Naive B cell (primary cell): Measurements from ENCODE around the gene DOCK3. TPM values are rescaled to one million over a fixed set of nuclear protein-coding genes. Genes with fewer than 3 reads are reported as not detected.
A peak's percentile ranks its signal among the peaks of the same experiment; 100 is the strongest.
"Not testable (repeated sequence)": the region's sequence is repeated elsewhere in the genome, so short reads cannot be mapped to it uniquely, and the experiment has no call there.

Experiments
- ATAC-seq, 2 donors: fragments of 150-1000 bp; cut with Tn5 transposase; 2 replicates each; pipeline ENCODE4 v1.10.0; 2021; ENCODE audit warnings: low read depth in 2 of 2, mild to moderate bottlenecking in 2 of 2, moderate library complexity in 2 of 2
- DNase-seq: peaks from one replicate; pipeline ENCODE4 v3.0.0; 2022
- H3K27ac Mint-ChIP-seq, 6 donors: one replicate each; pipeline ENCODE4 v1.8.0; 2020 to 2022; ENCODE audit warnings: mild to moderate bottlenecking in 6 of 6, mixed read lengths in 6 of 6, moderate library complexity in 5 of 6, inconsistent platforms in 2 of 6
- H3K27me3 Mint-ChIP-seq, 3 donors: one replicate each; pipeline ENCODE4 v1.8.0; 2021 to 2022; ENCODE audit warnings: mixed read lengths in 3 of 3, mild to moderate bottlenecking in 1 of 3
- H3K36me3 Mint-ChIP-seq, 2 donors: one replicate each; pipeline ENCODE4 v1.8.0; 2020 to 2022; ENCODE audit warnings: mixed read lengths in 2 of 2, inconsistent platforms in 1 of 2, mild to moderate bottlenecking in 1 of 2
- H3K4me1 Mint-ChIP-seq, 3 donors: one replicate each; pipeline ENCODE4 v1.8.0; 2020 to 2022; ENCODE audit warnings: mixed read lengths in 3 of 3, inconsistent platforms in 1 of 3, mild to moderate bottlenecking in 1 of 3, moderate library complexity in 1 of 3
- H3K4me3 Mint-ChIP-seq, 8 donors: one replicate each; pipeline ENCODE4 v1.8.0; 2020 to 2022; ENCODE audit warnings: mild to moderate bottlenecking in 8 of 8, mixed read lengths in 8 of 8, moderate library complexity in 8 of 8, inconsistent platforms in 2 of 8
- H3K9me3 Mint-ChIP-seq, 7 donors: one replicate each; pipeline ENCODE4 v1.8.0; 2020 to 2022; ENCODE audit warnings: mixed read lengths in 7 of 7, mild to moderate bottlenecking in 5 of 7, inconsistent platforms in 2 of 7, moderate library complexity in 1 of 7
- polyA plus RNA-seq, 6 donors: library from polyadenylated mRNA; unstranded; fragments of 300-500 nt; fragmentation: Illumina TruSeq; gene quantifications; one replicate each; pipeline ENCODE4 v1.2.3, GENCODE V29; 2021; ENCODE audit warnings: low read depth in 6 of 6

The DOCK3 gene
- polyA plus RNA-seq, 6 donors from 2014 or later, result 0.03 to 0.04 (median 0.04) TPM; not detected in 3

DNA sequence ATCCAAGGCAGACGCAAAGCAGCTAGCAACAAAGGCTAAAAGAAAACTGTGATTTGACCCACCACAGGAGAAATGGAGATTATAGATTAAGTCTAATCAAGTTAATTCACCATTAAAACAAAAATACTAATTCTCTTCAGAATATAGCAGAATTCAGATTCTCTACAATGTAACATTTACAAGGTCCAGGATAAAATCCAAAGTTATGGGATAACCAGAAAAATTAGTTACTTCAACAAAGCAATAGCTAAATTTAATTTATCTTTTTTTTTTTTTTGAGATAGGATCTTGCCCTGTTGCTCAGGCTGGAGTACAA lies 425.8 kb downstream of the DOCK3 start:
- Mint-ChIP-seq H3K27me3 (peaks cover 10 to 29% (median 16%) of the 10 kb centered on the region in 3 donors), H3K27ac (no peak overlapping the region), H3K4me3 (no peak overlapping the region), H3K9me3 (peaks cover 1 to 9% (median 5%) of the 10 kb centered on the region in 7 donors), H3K4me1 (no peaks in the 10 kb centered on the region), H3K36me3 (no peaks in the 10 kb centered on the region)
- no peak for ATAC-seq
- DNase-seq, result no peak

DNA sequence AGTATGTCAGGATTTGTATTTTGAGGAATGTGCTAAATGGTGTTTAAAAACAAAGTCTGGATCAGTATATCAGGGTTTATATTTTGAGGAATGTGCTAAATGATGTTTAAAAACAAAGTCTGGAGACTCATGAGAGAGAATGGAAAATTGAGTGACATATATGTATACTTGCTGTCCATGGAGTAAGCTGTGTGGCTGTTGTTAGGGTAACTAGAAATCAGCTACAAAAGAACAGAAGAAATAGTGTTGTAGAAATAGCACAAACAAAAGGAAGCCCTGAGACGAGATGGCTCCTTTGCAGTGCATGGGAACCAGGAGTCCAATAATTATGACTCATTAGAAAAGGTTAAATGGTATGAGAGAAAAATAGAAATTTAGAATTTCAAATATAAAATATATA lies 427.7 kb downstream of the DOCK3 start:
- DNase-seq, result no peak
- Mint-ChIP-seq H3K27me3 (peaks cover 18 to 26% (median 18%) of the 10 kb centered on the region in 3 donors), H3K27ac (no peak overlapping the region)

DNA sequence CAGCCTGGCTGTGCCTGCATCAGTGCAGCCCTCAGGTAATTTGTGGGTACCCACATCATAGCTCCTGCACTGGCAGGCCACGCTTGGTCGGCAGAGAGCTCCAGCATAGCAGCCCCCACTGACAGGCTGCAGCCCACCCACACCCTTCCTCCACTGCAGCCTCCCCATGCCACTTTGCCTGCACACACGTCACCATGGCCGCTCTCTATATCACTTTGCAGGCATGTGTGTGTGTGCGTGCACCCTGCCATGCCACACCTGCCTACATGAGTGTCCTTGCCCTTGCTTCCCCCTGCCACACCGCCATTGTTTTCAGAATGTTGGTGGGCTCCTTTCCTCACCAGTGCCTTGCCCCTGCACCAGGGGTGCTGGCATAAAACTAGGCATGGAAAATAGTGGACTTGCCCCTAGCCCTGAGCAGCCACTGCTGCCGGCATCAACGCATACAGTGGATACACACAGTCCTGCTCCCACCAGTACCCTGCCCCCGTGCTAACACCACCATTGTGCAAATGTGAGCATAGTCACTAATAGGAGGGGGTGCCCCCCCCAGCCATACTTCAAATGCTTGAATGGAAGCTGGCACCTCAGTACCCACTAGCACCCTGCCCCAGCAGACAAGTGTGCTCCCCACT lies 431.6 kb downstream of the DOCK3 start:
- Mint-ChIP-seq H3K9me3 (peaks cover 12 to 28% (median 21%) of the 10 kb centered on the region in 7 donors), H3K4me3 (no peak overlapping the region), H3K27me3 (peaks cover 14 to 37% (median 31%) of the 10 kb centered on the region in 3 donors), H3K36me3 (peaks cover 0 to 27% of the 10 kb centered on the region in 2 donors), H3K4me1 (no peaks in the 10 kb centered on the region), H3K27ac (no peak overlapping the region)
- ATAC-seq, result no peak
- no peak for DNase-seq

More for the DNA sequence above, 427.7 kb downstream of the DOCK3 start:
- Mint-ChIP-seq H3K4me3 (no peak overlapping the region), H3K9me3 (peaks cover 2 to 9% (median 5%) of the 10 kb centered on the region in 7 donors), H3K36me3 (peaks cover 0 to 9% of the 10 kb centered on the region in 2 donors), H3K4me1 (no peaks in the 10 kb centered on the region)
- no peak for ATAC-seq

DNA sequence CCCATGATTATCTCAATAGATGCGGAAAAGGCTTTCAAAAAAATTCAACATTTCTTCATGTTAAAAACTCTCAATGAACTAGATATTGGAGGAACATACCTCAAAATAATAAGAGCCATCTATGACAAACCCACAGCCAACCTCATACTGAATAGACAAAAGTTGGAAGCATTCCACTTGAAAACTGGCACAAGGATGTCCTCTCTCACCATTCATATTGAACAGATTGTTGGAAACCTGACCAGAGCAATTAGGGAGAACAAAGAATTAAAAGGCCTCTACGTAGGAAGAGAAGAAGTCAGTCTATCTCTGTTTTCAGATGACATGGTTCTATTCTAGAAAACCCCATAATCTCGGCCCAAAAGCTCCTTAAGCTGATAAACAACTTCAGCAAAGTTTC lies 435.9 kb downstream of the DOCK3 start:
- no peaks in the 10 kb centered on the region for H3K4me1 Mint-ChIP-seq
- DNase-seq (no peak), ATAC-seq (no peak)
- peaks cover 17 to 40% (median 28%) of the 10 kb centered on the region in 7 donors for H3K9me3 Mint-ChIP-seq
- no peak overlapping the region for H3K4me3 Mint-ChIP-seq
- H3K36me3 Mint-ChIP-seq, result peaks cover 0 to 35% of the 10 kb centered on the region in 2 donors
- peak overlapping the region in 1 of 6 donors; percentile 58 for H3K27ac Mint-ChIP-seq
- peaks cover under 1 to 26% (median 19%) of the 10 kb centered on the region in 3 donors for H3K27me3 Mint-ChIP-seq

DNA sequence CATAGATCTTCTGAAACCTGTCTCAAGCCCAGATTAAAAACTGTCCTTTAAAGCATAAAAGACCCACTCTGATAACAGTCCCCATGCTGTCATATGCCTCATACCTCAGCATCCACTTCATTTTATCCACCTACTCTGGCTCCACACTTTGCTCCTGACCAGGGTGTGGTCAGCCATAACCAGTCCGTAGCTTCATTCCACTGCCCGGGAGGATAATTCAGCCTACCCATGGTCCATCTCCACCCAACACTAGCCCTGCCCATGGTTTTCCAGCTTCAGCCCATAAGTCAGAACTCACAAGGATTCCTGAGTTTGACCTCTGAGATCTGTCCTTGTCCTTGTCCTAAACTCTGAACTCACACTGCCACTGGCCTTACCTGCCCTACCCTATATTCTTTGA lies 448.2 kb downstream of the DOCK3 start:
- DNase-seq (no peak), ATAC-seq (no peak)
- H3K27me3 Mint-ChIP-seq, result peaks cover 0 to 24% (median 16%) of the 10 kb centered on the region in 3 donors
- H3K4me1 Mint-ChIP-seq, result no peaks in the 10 kb centered on the region
- peaks cover 0 to 11% of the 10 kb centered on the region in 2 donors for H3K36me3 Mint-ChIP-seq
- H3K4me3 Mint-ChIP-seq, result no peak overlapping the region
- H3K27ac Mint-ChIP-seq, result no peak overlapping the region
- peaks cover 10 to 20% (median 11%) of the 10 kb centered on the region in 7 donors for H3K9me3 Mint-ChIP-seq

DNA sequence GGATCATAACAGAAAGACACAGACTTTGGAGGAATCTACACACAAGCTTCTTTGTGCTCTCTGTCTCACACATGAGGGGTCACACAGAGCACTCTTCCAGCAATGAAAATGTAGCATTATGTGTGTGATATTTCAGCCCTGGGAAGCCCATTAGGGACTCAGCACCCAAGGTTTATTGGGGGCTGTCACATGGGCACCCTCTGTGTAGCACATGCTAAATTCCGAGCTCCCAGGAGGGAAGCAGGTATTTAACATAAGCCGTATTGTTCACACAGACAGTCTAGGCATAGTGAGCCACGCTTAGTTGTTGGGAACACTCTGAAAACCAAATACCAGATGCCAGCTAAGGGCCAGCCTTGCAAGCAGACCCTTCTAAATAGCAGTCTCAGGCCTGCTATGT lies 448.8 kb downstream of the DOCK3 start:
- peaks cover 9 to 17% (median 12%) of the 10 kb centered on the region in 7 donors for H3K9me3 Mint-ChIP-seq
- H3K4me1 Mint-ChIP-seq, result no peaks in the 10 kb centered on the region
- H3K36me3 Mint-ChIP-seq, result peaks cover 0 to 11% of the 10 kb centered on the region in 2 donors
- no peak for ATAC-seq
- H3K27ac Mint-ChIP-seq, result no peak overlapping the region
- H3K4me3 Mint-ChIP-seq, result no peak overlapping the region
- H3K27me3 Mint-ChIP-seq, result peaks cover 0 to 22% (median 16%) of the 10 kb centered on the region in 3 donors
- DNase-seq, result no peak

DNA sequence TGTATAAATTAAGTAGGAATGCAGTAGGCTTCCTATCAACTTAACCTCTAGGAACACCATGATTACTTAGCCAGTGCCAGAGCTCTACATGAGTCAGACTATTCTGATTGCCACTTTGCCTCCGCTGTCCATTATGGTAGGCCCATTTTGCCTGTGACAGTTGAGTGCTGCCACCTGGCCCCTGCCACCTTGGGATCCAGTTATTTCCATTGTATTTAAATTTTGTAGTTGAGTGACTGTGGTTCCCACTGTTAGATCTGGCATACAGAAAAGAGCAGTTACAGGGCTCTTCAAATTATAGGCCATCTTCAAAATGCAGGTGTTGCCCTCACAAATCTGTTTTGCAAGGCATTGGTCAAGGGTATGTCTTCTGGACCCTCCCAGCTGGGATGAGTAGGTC lies 456.9 kb downstream of the DOCK3 start:
- not testable (repeated sequence) for ATAC-seq, DNase-seq, H3K4me3 Mint-ChIP-seq, H3K27me3 Mint-ChIP-seq, H3K4me1 Mint-ChIP-seq, H3K36me3 Mint-ChIP-seq, H3K27ac Mint-ChIP-seq
- H3K9me3 Mint-ChIP-seq, result peaks cover 8 to 34% (median 17%) of the 10 kb centered on the region in 7 donors

DNA sequence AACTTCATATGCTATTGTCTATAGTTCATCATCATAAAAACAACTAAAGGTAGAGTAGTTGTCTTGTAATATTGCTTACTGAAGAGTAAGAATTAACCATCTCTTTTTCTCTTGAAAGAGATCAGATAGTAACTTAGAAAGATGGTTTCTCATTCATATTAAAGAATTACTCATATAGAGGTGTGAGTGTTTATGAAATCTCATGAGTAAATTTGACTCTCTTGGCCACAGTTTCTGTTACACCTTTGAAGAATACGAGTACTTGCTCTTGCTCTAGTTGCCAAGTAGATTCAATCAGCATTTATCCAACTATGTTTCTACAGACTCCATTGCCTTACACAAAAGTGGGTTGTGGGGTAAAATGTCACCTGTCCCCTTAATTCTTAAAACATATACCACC lies 463.0 kb downstream of the DOCK3 start:
- Mint-ChIP-seq H3K4me1 (no peaks in the 10 kb centered on the region), H3K4me3 (no peak overlapping the region), H3K36me3 (no peaks in the 10 kb centered on the region), H3K9me3 (peaks cover 3 to 10% (median 7%) of the 10 kb centered on the region in 7 donors), H3K27me3 (peaks cover 0 to 9% (median 0%) of the 10 kb centered on the region in 3 donors), H3K27ac (no peak overlapping the region)
- ATAC-seq (no peak), DNase-seq (no peak)

DNA sequence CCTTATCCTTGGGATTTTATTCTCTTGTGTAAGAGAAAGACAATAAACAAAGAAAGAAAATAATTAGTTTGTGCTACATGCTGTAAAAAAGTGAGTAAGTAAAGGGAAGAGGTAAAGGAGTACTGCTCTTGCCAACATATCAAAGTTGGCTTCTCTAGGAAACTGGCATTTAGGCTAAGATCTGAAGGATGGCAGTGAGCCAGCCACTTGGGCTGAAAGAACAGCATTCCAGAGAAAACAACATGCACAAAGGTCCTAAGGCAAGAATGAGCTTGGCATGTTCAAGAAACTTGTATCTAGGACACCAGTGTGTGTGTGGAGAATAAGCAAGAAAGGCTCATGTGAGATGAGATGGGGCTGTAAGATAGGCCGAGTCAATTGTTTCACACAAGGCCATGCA lies 464.9 kb downstream of the DOCK3 start:
- no peak for DNase-seq
- H3K27ac Mint-ChIP-seq, result peak overlapping the region in 1 of 6 donors; percentile 41
- ATAC-seq, result no peak
- peaks cover 0 to 6% (median 0%) of the 10 kb centered on the region in 7 donors for H3K9me3 Mint-ChIP-seq
- peaks cover 0 to 13% (median 6%) of the 10 kb centered on the region in 3 donors for H3K27me3 Mint-ChIP-seq
- no peaks in the 10 kb centered on the region for H3K4me1 Mint-ChIP-seq
- H3K4me3 Mint-ChIP-seq, result no peak overlapping the region
- no peaks in the 10 kb centered on the region for H3K36me3 Mint-ChIP-seq

DNA sequence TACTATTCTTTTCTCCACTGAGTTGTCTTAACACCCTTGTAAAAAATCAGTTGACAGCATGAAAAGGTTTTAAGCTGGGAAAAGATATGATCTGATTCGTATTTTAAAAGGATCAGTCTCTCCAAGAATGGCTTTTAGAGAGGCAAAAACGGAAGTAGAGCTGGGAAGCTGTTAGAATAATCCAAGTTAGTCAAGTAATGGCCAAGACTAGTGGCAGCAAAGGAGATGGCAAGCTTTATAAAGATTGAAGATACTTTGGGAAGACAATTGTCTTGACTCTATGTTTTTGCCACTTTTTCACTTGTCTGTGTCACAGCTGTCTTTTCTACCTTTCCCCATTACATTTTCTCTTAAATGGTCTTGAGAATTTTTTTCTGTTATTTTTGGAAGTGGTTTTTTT lies 466.8 kb downstream of the DOCK3 start:
- H3K4me3 Mint-ChIP-seq, result no peak overlapping the region
- H3K9me3 Mint-ChIP-seq, result peaks cover 0 to 6% (median 0%) of the 10 kb centered on the region in 7 donors
- H3K36me3 Mint-ChIP-seq, result no peaks in the 10 kb centered on the region
- no peak for ATAC-seq
- H3K27me3 Mint-ChIP-seq, result peaks cover 0 to 10% (median 8%) of the 10 kb centered on the region in 3 donors
- H3K4me1 Mint-ChIP-seq, result no peaks in the 10 kb centered on the region
- H3K27ac Mint-ChIP-seq, result no peak overlapping the region
- DNase-seq, result no peak

DNA sequence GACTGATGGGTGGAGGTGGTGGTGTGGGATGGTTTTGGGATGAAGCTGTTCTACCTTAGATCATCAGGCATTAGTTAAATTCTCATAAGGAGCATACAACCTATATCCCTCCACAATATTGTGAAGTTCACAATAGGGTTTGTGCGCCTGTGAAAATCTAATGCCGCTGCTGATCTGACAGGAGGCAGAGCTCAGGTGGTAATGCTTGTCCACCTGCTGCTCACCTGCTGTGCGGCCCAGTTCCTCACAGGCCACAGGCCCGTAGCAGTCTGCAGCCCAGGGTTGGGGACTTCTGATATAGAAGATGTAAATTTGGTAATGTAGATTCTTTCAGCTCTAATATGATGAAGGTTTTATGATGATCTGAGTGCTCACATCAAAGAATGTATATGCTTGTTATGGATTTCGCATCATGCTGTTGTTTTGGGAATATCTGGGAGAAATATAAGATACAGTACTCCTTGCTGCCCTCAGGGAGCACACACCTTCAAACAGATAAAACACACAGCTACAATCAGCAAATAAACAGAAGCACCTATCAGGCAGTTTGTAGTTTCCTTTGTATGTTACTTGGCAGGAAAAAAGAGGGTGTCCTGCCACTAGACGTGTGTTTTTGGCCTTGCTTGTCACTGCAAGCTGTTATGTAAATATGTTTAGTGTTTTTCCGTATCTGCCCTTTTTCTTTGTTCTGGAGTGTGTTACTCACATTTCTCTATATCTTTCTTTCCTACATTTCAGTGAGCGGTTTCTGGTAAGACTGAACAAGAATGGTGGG lies 471.3 kb downstream of the DOCK3 start:
- Mint-ChIP-seq H3K36me3 (no peaks in the 10 kb centered on the region), H3K27ac (no peak overlapping the region)
- ATAC-seq, result no peak

DNA sequence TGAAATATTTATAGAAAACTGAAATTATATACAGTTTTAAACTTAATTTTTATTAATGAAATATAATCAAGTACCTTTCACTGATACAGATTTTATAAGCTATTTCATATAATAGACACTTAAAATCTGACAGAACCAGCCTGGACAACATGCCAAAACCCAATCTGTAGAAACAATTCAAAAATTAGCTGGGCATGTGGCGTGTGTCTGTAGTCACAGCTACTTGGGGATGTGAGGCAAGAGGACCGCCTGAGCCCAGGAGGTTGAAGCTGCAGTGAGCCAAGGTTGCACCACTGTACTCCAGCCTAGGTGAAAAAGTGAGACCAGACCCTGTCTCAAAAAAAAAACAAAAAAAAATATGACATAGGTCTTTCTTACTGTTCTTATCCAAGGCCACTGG lies 472.1 kb downstream of the DOCK3 start:
- H3K4me1 Mint-ChIP-seq, result no peaks in the 10 kb centered on the region
- no peak for DNase-seq
- H3K4me3 Mint-ChIP-seq, result no peak overlapping the region
- no peak for ATAC-seq
- H3K9me3 Mint-ChIP-seq, result peaks cover 4 to 8% (median 6%) of the 10 kb centered on the region in 7 donors
- H3K36me3 Mint-ChIP-seq, result no peaks in the 10 kb centered on the region
- H3K27ac Mint-ChIP-seq, result no peak overlapping the region
- peaks cover 0 to 32% (median 15%) of the 10 kb centered on the region in 3 donors for H3K27me3 Mint-ChIP-seq

More for the DNA sequence above, 471.3 kb downstream of the DOCK3 start:
- Mint-ChIP-seq H3K9me3 (peaks cover 4 to 8% (median 6%) of the 10 kb centered on the region in 7 donors), H3K4me3 (no peak overlapping the region), H3K4me1 (no peaks in the 10 kb centered on the region), H3K27me3 (peaks cover 0 to 29% (median 14%) of the 10 kb centered on the region in 3 donors)
- no peak for DNase-seq

DNA sequence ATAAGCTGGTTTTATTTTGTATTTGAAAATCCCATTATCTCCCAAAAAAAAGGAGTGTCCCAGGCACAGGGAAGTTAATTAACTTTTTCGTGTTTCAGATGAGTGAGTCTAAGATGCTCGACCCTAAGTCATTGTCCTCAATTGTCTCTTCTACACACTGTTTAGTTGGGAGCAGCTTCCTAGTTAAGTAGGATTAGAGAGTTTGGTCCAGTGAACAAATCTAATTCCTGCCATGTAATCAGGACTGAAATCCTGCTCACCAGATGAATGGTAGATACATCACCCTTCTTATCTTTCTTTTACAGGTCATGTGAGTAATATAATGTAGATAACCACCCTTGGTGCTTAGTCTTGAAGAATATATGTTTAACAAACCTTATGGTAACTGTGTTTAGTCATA lies 481.4 kb downstream of the DOCK3 start:
- DNase-seq (no peak), ATAC-seq (no peak)
- Mint-ChIP-seq H3K36me3 (no peaks in the 10 kb centered on the region), H3K27ac (no peak overlapping the region), H3K27me3 (peaks cover 0 to 11% (median 11%) of the 10 kb centered on the region in 3 donors), H3K9me3 (peaks cover 0 to 3% (median 0%) of the 10 kb centered on the region in 7 donors), H3K4me3 (no peak overlapping the region), H3K4me1 (no peaks in the 10 kb centered on the region)

DNA sequence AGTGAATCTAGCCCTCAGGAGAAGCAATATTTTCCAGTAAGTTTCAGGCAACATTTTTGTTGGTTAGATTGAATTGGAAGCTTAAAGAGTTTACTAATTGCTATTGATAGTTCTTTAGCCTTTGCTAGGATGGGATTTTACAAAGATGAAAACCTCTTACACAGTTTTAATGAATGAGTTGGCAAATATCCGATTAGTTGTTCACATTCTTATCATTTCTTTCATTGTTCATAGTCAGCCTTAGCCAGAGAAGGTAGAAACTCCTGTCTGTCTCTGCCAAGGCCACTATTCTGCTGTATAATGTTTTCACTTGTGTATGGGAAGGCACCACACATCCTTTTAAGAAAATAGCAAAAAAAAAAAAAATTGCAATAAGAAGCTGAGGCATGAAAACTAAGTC lies 488.3 kb downstream of the DOCK3 start:
- Mint-ChIP-seq H3K4me3 (no peak overlapping the region), H3K4me1 (no peaks in the 10 kb centered on the region), H3K27me3 (peaks cover 0 to under 1% (median 0%) of the 10 kb centered on the region in 3 donors), H3K9me3 (peaks cover 0 to under 1% (median 0%) of the 10 kb centered on the region in 7 donors), H3K27ac (no peak overlapping the region), H3K36me3 (no peaks in the 10 kb centered on the region)
- no peak for DNase-seq
- ATAC-seq, result no peak
